Psoas muscle (tissue), 8 donors: ENCODE data around the gene AP1B1. TPM values are rescaled to one million over a fixed set of nuclear protein-coding genes. Genes with fewer than 3 reads are reported as not detected.
"Not testable (repeated sequence)": the region's sequence is repeated elsewhere in the genome, so short reads cannot be mapped to it uniquely, and the experiment has no call there.

Experiments used
- ATAC-seq, 4 donors: fragments of 200-7000 bp; cut with Tn5 transposase; one replicate each; pipeline ENCODE4 v1.9.1; 2020; ENCODE audit warnings: moderate library complexity in 3 of 4, mild to moderate bottlenecking in 2 of 4
- DNase-seq, 2 donors: peaks; one replicate each; pipeline ENCODE4 v3.0.0-alpha.2; 2020
- H3K27ac ChIP-seq: fragments of 200-600 bp; one replicate; pipeline ENCODE4 v1.8.0; 2022
- H3K27me3 ChIP-seq, 3 donors: fragments of 200-600 bp in 1 of 3; one replicate each; pipeline versions ENCODE4 v1.6.1 to v1.8.0; 2013 to 2022; ENCODE audit warnings: low read length in 2 of 3, mild to moderate bottlenecking in 2 of 3, moderate library complexity in 1 of 3; ENCODE audit not compliant: insufficient read depth in 3 of 3
- H3K36me3 ChIP-seq, 2 donors: fragments of 200-600 bp in 1 of 2; one replicate each; pipeline versions ENCODE4 v1.6.1 to v1.8.0; 2013 to 2022; ENCODE audit warnings: low read depth in 1 of 2, mild to moderate bottlenecking in 1 of 2, moderate library complexity in 1 of 2; ENCODE audit not compliant: insufficient read depth in 1 of 2
- H3K4me1 ChIP-seq: fragments of 200-600 bp; one replicate; pipeline ENCODE4 v1.8.0; 2022
- H3K4me3 ChIP-seq: fragments of 200-600 bp; one replicate; pipeline ENCODE4 v1.8.0; 2022; ENCODE audit warnings: mild to moderate bottlenecking
- H3K9me3 ChIP-seq: fragments of 200-600 bp; one replicate; pipeline ENCODE4 v1.8.0; 2022
- CTCF ChIP-seq: fragments of 200-600 bp; IDR thresholded peaks from one replicate; pipeline ENCODE4 v1.8.0; 2022; ENCODE audit warnings: antibody characterized with exemption
- WGBS, 3 donors: extraction: QIAGEN DNeasy Blood & Tissue Kit; methylation state at CpG; one replicate each; pipeline versions ENCODE4 v1.1.6 to v1.1.7; 2013; 5-methylcytosine and 5-hydroxymethylcytosine counted together
- intact Hi-C, 2 donors: fragments of 100-400 bp; cut with DNase I; formaldehyde crosslinking; loops; one replicate each; pipeline versions ENCODE4 v1.11.0 to v1.14.2; 2022
- polyA plus RNA-seq, 3 donors: library from polyadenylated mRNA; stranded (reverse); fragments of 200-250 nt; gene quantifications; one replicate each; pipeline ENCODE4 v1.2.3, GENCODE V29; 2013
- total RNA-seq, 4 donors: library from RNA; stranded (reverse); fragmentation: NEBNext Ultra II Directional in 2 of 4; extraction: Animal tissue kit (Norgen Biotek cat#: 25700) in 2 of 4; gene quantifications; one replicate each; pipeline versions ENCODE4 v1.2.1 to v1.2.4, GENCODE V29; 2021 to 2023
- donor health status: healthy with polysubstance abuse.
- donor health status: DM: no; HTN: no; CAD: no; lungs with moderate emphysema.
- donor health status: Bipolar disorder and iron deficiency.
- donor health status: healthy.
- donor health status: DM: yes; HTN: yes; CAD: no.
- donor health status: DM: no; HTN: no; CAD: no.
- donor health status: DM: no; HTN: no; CAD: no.
- donor health status: DM: yes; HTN: yes; CAD: no.

AP1B1 gene
- total and polyA plus RNA-seq, 7 donors: 17.5 to 35.3 (median 30.6) TPM

DNA sequence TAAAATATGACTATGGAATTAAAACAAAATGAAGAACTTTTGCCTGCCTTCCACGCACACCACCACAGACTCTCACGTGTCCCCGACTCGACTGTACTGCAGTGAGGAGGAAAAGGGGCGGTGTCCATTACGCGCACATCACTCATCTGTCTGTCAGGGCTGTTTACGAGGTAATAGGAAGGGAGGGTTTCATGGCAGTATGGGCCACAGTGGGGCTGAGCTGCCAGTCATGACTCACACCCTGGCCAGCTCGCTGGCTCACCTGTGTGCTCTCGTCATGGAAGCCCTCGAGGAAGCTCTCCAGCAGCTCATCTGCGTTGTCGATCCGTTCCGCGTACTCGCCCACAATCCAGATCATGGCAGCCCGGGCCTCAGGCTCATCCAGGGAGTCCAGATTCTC lies 39.4 kb downstream of the AP1B1 start:
- Histone ChIP-seq H3K36me3 (peaks cover 6 to 75% of the 10 kb centered on the region in 2 donors), H3K27me3 (no peaks in the 10 kb centered on the region), H3K9me3 (no peaks in the 10 kb centered on the region), H3K4me1 (peaks cover 60% of the 10 kb centered on the region), H3K27ac (peak overlapping the region; percentile 73), H3K4me3 (no peak overlapping the region)
- peak; percentile 56 to 84 (median 79) for ATAC-seq
- TF ChIP-seq CTCF: no peak
- peak in 1 of 2 donors; percentile 88 for DNase-seq
- intact Hi-C loops: no loop called here
- WGBS, 3 donors: 38 to 50% (median 48%) methylated on average over 18 of the region's 18 CpGs

- peaks cover 6 to 71% of the 10 kb centered on the region in 2 donors for H3K36me3 ChIP-seq
- no peak for TF ChIP-seq CTCF
- intact Hi-C loops: no loop called here
- H3K27me3 ChIP-seq: no peaks in the 10 kb centered on the region
- no peak overlapping the region for H3K4me3 ChIP-seq
- H3K27ac ChIP-seq: peak overlapping the region; percentile 73
- H3K9me3 ChIP-seq: no peaks in the 10 kb centered on the region
- DNase-seq (no peak), ATAC-seq (no peak)
- H3K4me1 ChIP-seq: peaks cover 64% of the 10 kb centered on the region
- 24 to 47% (median 25%) methylated on average over 2 of the region's 2 CpGs for WGBS, 3 donors
Measured at GRCh38 chr22:29348041-29348440, 40.3 kb downstream of the AP1B1 start.

GRCh38 chr22:29346659-29347058 lies 41.7 kb downstream of the AP1B1 start:
- Histone ChIP-seq H3K27ac (peak overlapping the region; percentile 61), H3K9me3 (no peaks in the 10 kb centered on the region), H3K36me3 (peaks cover 5 to 71% of the 10 kb centered on the region in 2 donors), H3K4me3 (no peak overlapping the region), H3K27me3 (no peaks in the 10 kb centered on the region), H3K4me1 (peaks cover 64% of the 10 kb centered on the region)
- WGBS, 3 donors: 25 to 32% (median 28%) methylated on average over 4 of the region's 4 CpGs
- no peak for TF ChIP-seq CTCF
- peak in 3 of 4 donors; percentile 14 to 48 (median 37) for ATAC-seq
- peak in 1 of 2 donors; percentile 77 for DNase-seq
- intact Hi-C loops: no loop called here

DNA sequence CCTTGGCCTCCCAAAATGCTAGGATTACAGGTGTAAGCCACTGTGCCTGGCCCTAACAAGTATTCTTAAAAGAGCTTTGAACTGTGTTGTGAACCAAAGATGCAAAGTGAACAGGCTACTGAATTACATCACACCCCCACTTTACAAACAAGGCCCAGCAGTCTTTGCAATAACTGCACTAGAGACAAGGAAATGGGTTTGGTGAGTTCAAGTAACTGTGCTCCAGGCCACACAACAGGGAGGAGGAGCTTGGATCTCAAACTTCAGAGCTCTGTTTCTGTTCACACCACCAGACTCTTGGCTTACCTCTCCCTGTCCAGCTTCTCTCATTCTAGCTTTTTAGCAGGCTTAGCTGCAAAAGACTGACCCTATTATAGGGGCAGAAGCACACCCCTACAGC lies 42.4 kb downstream of the AP1B1 start:
- Histone ChIP-seq H3K9me3 (no peaks in the 10 kb centered on the region), H3K27me3 (no peaks in the 10 kb centered on the region), H3K36me3 (peaks cover 0 to 71% of the 10 kb centered on the region in 2 donors), H3K4me3 (no peak overlapping the region), H3K27ac (peak overlapping the region; percentile 61), H3K4me1 (peaks cover 64% of the 10 kb centered on the region)
- DNase-seq (peak in 1 of 2 donors; percentile 8), ATAC-seq (no peak)
- intact Hi-C loops: no loop called here
- no peak for TF ChIP-seq CTCF

DNA sequence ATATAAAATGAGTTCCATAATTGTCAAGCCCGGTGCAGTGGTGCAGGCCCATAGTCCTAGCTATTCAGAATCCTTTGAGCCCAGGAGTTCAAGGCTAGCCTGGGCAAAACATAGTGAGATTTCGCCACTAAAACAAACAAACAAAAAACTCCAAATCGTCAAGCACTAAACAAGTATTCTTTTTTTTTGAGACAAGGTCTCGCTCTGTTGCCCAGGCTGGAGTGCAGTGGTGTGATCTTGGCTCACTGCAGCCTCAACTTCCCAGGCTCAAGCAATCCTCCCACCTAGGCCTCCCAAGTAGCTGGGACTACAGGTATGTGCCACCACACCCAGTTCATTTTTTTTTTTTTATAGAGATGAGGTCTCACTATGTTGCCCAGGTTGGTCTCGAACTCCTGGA lies 43.5 kb downstream of the AP1B1 start:
- intact Hi-C loops, H3K27me3 ChIP-seq, ATAC-seq, H3K4me3 ChIP-seq, H3K9me3 ChIP-seq: not testable (repeated sequence)
- peak in 1 of 2 donors; percentile 0 for DNase-seq
- Histone ChIP-seq H3K27ac (peak overlapping the region; percentile 79), H3K36me3 (peaks cover 0 to 71% of the 10 kb centered on the region in 2 donors), H3K4me1 (peaks cover 64% of the 10 kb centered on the region)
- WGBS, 3 donors: 84 to 85% (median 84%) methylated on average over 5 of the region's 5 CpGs
